ENCODE results near the gene KCNK3. TPM values are rescaled to one million over a fixed set of nuclear protein-coding genes. Genes with fewer than 3 reads are reported as not detected.

Gene KCNK3
- polyA plus RNA-seq, 1 of the 3 experiments (the other 2 are of a cell fraction) = 0.16 TPM

DNA sequence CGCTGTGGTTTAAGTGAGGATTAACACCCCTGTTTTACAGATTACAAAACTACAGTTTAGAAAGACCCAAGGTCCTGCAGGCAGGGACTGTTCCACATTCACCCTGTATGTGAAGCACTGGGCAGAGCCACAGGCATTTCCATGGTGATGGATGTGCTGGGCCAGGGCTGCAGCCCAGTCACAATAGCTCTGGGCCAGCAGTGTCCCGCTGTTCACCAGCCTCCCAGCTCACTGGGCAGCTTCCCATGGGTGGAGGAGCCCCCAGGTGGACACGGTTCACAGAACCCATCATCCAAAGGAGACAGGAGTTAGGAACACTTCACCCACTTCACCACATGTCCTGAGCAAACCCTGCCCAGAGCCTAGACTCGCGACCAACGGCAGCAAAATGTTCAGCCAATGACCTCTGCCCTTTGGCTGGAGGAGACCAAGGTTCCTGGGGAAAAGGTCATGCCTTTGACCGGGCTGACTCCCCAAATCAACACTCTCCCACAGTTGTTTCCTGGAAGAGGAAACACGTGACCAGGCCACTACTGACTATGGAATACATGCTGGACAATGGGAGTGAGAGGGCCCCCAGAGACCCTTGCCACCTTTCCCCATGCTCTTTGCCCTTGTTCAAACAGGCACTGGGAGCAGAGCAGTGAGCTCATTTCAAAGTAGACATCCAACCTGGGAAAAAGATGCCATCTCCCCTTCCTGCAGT lies 43.5 kb downstream of the KCNK3 start:
- ChIA-PET POLR2A (interaction anchor here (0.6 to 4.8 kb wide), 3 partner anchors 15 to 104 kb away, joined by 3 to 20 read pairs (median 3); no protein-coding TSS in a partner anchor), CTCF (interaction anchor here (0.6 to 22.3 kb wide), 9 partner anchors 10 to 501 kb away, joined by 3 to 944 read pairs (median 4); no protein-coding TSS in a partner anchor)
- H4K20me1 ChIP-seq (ENCODE audit: insufficient read depth) = no peaks in the 10 kb centered on the region
- no peak overlapping the region for H3K9ac ChIP-seq
- no peaks in the 10 kb centered on the region for H3F3A ChIP-seq (replicated peaks; ENCODE audit: insufficient read depth)
- no peaks in the 10 kb centered on the region for H3K27me3 ChIP-seq (ENCODE audit: insufficient read depth)
- 80% methylated on average over 7 of the region's 8 CpGs for WGBS (ENCODE audit: low lambda C conversion rate)
- no peaks in the 10 kb centered on the region for H3K79me2 ChIP-seq (ENCODE audit: insufficient read depth)
- no peak overlapping the region for H2AFZ ChIP-seq (ENCODE audit: low read depth)
- DNase-seq = peak; percentile 57
- no peaks in the 10 kb centered on the region for H3K36me3 ChIP-seq (replicated peaks in 1 of 2; ENCODE audit: control insufficient read depth in 1 of 2, insufficient read depth in 2 of 2, low read length in 1 of 2)
- no peaks in the 10 kb centered on the region for H3K9me3 ChIP-seq
- no peaks in the 10 kb centered on the region for H3K9me2 ChIP-seq
- no peak overlapping the region for H3K4me3 ChIP-seq (ENCODE audit: low read depth in 2 of 2, low read length in 1 of 2)
- TF ChIP-seq SMC3 (IDR thresholded peaks at IDR 0.05; ENCODE audit: low read depth, low read length) (peak; percentile 24; the same call in 1 of the 2 replicates), RAD21 (IDR thresholded peaks at IDR 0.05; ENCODE audit: low read length) (peak; percentile 44), GABPA (IDR thresholded peaks at IDR 0.05; ENCODE audit: low read depth) (no peak)
- no peak overlapping the region for H3K4me2 ChIP-seq
- H3K4me1 ChIP-seq (ENCODE audit: control insufficient read depth in 1 of 2, insufficient read depth in 2 of 2, low read depth in 1 of 2, low read length in 1 of 2) = peaks cover 0 to 18% of the 10 kb centered on the region in 2 experiments; a peak in 1 of 4 replicates
- no peak overlapping the region for H3K27ac ChIP-seq (ENCODE audit: low read depth in 2 of 2, low read length in 1 of 2)

DNA sequence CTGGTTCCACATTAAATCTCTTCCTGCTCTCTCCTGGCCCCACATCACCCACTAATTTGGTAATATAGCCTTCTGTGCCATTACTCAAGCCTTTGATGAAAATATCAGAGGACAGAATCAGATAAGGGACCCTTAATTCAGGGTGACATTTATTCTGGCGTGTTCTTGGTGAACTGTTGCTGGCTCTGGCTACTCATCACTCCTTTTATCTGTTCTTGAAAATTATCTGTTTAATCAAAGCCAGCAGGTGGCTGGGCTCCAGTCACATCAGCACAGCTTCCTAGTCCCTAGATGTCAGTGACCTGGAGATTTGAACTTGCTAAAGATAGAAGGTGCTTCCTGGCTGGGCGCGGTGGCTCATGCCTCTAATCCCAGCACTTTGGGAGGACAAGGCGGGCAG lies 44.7 kb downstream of the KCNK3 start:
- Histone ChIP-seq H3K9me2 (no peaks in the 10 kb centered on the region), H4K20me1 (ENCODE audit: insufficient read depth) (no peaks in the 10 kb centered on the region), H3K4me3 (ENCODE audit: low read depth in 2 of 2, low read length in 1 of 2) (no peak overlapping the region), H3K27me3 (ENCODE audit: insufficient read depth) (no peaks in the 10 kb centered on the region), H3F3A (replicated peaks; ENCODE audit: insufficient read depth) (no peaks in the 10 kb centered on the region), H3K9me3 (no peaks in the 10 kb centered on the region), H3K27ac (ENCODE audit: low read depth in 2 of 2, low read length in 1 of 2) (no peak overlapping the region), H3K79me2 (ENCODE audit: insufficient read depth) (no peaks in the 10 kb centered on the region), H3K36me3 (replicated peaks in 1 of 2; ENCODE audit: control insufficient read depth in 1 of 2, insufficient read depth in 2 of 2, low read length in 1 of 2) (no peaks in the 10 kb centered on the region), H3K9ac (no peak overlapping the region), H3K4me2 (no peak overlapping the region), H3K4me1 (ENCODE audit: control insufficient read depth in 1 of 2, insufficient read depth in 2 of 2, low read depth in 1 of 2, low read length in 1 of 2) (peaks cover 0 to 18% of the 10 kb centered on the region in 2 experiments; a peak in 1 of 4 replicates), H2AFZ (ENCODE audit: low read depth) (no peak overlapping the region)
- POLR2A ChIA-PET = interaction anchor here (0.6 to 4.8 kb wide), 2 partner anchors 16 to 457 kb away, joined by 3 to 20 read pairs; no protein-coding TSS in a partner anchor
- 82% methylated on average over 4 of the region's 4 CpGs for WGBS (ENCODE audit: low lambda C conversion rate)
- peak; percentile 64 for DNase-seq
- CTCF ChIA-PET = interaction anchor here (0.6 to 22.3 kb wide), 9 partner anchors 9 to 184 kb away, joined by 3 to 944 read pairs (median 3); no protein-coding TSS in a partner anchor
- TF ChIP-seq FOXM1 (IDR thresholded peaks at IDR 0.05; ENCODE audit: low read depth) = no peak
- TF ChIP-seq MXI1 (IDR thresholded peaks at IDR 0.05; ENCODE audit: low read depth, low read length) = peak; percentile 62; the same call in 1 of the 2 replicates
- no peak for TF ChIP-seq EZH2phosphoT487 (IDR thresholded peaks at IDR 0.05; ENCODE audit: borderline replicate concordance, low read depth)
- TF ChIP-seq, protein P1, sequence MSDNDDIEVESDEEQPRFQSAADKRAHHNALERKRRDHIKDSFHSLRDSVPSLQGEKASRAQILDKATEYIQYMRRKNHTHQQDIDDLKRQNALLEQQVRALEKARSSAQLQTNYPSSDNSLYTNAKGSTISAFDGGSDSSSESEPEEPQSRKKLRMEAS (IDR thresholded peaks at IDR 0.05; ENCODE audit: low read depth) = no peak
- TF ChIP-seq YY1 (IDR thresholded peaks at IDR 0.05; ENCODE audit: low read depth) = no peak
- TF ChIP-seq, protein P2, sequence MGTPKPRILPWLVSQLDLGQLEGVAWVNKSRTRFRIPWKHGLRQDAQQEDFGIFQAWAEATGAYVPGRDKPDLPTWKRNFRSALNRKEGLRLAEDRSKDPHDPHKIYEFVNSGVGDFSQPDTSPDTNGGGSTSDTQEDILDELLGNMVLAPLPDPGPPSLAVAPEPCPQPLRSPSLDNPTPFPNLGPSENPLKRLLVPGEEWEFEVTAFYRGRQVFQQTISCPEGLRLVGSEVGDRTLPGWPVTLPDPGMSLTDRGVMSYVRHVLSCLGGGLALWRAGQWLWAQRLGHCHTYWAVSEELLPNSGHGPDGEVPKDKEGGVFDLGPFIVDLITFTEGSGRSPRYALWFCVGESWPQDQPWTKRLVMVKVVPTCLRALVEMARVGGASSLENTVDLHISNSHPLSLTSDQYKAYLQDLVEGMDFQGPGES (IDR thresholded peaks at IDR 0.05; ENCODE audit: low read depth, low read length) = no peak
- no peak for TF ChIP-seq POLR2AphosphoS5 (IDR thresholded peaks at IDR 0.05; ENCODE audit: low read depth, low read length)
- TF ChIP-seq, protein P3, sequence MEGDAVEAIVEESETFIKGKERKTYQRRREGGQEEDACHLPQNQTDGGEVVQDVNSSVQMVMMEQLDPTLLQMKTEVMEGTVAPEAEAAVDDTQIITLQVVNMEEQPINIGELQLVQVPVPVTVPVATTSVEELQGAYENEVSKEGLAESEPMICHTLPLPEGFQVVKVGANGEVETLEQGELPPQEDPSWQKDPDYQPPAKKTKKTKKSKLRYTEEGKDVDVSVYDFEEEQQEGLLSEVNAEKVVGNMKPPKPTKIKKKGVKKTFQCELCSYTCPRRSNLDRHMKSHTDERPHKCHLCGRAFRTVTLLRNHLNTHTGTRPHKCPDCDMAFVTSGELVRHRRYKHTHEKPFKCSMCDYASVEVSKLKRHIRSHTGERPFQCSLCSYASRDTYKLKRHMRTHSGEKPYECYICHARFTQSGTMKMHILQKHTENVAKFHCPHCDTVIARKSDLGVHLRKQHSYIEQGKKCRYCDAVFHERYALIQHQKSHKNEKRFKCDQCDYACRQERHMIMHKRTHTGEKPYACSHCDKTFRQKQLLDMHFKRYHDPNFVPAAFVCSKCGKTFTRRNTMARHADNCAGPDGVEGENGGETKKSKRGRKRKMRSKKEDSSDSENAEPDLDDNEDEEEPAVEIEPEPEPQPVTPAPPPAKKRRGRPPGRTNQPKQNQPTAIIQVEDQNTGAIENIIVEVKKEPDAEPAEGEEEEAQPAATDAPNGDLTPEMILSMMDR (IDR thresholded peaks at IDR 0.05) = no peak
- TF ChIP-seq, protein P4, sequence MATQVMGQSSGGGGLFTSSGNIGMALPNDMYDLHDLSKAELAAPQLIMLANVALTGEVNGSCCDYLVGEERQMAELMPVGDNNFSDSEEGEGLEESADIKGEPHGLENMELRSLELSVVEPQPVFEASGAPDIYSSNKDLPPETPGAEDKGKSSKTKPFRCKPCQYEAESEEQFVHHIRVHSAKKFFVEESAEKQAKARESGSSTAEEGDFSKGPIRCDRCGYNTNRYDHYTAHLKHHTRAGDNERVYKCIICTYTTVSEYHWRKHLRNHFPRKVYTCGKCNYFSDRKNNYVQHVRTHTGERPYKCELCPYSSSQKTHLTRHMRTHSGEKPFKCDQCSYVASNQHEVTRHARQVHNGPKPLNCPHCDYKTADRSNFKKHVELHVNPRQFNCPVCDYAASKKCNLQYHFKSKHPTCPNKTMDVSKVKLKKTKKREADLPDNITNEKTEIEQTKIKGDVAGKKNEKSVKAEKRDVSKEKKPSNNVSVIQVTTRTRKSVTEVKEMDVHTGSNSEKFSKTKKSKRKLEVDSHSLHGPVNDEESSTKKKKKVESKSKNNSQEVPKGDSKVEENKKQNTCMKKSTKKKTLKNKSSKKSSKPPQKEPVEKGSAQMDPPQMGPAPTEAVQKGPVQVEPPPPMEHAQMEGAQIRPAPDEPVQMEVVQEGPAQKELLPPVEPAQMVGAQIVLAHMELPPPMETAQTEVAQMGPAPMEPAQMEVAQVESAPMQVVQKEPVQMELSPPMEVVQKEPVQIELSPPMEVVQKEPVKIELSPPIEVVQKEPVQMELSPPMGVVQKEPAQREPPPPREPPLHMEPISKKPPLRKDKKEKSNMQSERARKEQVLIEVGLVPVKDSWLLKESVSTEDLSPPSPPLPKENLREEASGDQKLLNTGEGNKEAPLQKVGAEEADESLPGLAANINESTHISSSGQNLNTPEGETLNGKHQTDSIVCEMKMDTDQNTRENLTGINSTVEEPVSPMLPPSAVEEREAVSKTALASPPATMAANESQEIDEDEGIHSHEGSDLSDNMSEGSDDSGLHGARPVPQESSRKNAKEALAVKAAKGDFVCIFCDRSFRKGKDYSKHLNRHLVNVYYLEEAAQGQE (IDR thresholded peaks at IDR 0.05; ENCODE audit: low read depth, low read length) = no peak
- 0 out of 2 replicates have a peak, but pooled peaks have one; percentile 22 for TF ChIP-seq RFX5 (IDR thresholded peaks at IDR 0.05; ENCODE audit: low read length)
- no peak for TF ChIP-seq TAF1 (IDR thresholded peaks at IDR 0.05; ENCODE audit: borderline replicate concordance, low read depth, low read length)
- TF ChIP-seq GATA2 (CRISPR knock-in tag; IDR thresholded peaks at IDR 0.05) = peak; percentile 97
- TF ChIP-seq, protein P5, sequence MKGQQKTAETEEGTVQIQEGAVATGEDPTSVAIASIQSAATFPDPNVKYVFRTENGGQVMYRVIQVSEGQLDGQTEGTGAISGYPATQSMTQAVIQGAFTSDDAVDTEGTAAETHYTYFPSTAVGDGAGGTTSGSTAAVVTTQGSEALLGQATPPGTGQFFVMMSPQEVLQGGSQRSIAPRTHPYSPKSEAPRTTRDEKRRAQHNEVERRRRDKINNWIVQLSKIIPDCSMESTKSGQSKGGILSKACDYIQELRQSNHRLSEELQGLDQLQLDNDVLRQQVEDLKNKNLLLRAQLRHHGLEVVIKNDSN (IDR thresholded peaks at IDR 0.05; ENCODE audit: borderline replicate concordance, low read depth) = no peak
- TF ChIP-seq FOXJ3 (CRISPR knock-in tag; IDR thresholded peaks at IDR 0.05) = 0 out of 2 replicates have a peak, but pooled peaks have one; percentile 33
- TF ChIP-seq EP300 (IDR thresholded peaks at IDR 0.05; ENCODE audit: borderline replicate concordance in 1 of 2, low read depth in 1 of 2, low read length in 1 of 2) = peak in 1 of 2 experiments; percentile 94; a peak in 2 of 4 replicates
- TF ChIP-seq SMC3 (IDR thresholded peaks at IDR 0.05; ENCODE audit: low read depth, low read length) = no peak

All from SK-N-SH (cell line).